Small intestine (tissue), 7 donors: ENCODE results near the gene ACTN4. TPM values are rescaled to one million over a fixed set of nuclear protein-coding genes. Genes with fewer than 3 reads are reported as not detected.

Source experiments
- DNase-seq, 2 donors: peaks; one replicate each; pipeline versions ENCODE4 v3.0.0 to v3.0.0-alpha.2; 2013
- FAIRE-seq: peaks from 2 replicates; lab custom pipeline; 2012; peaks lifted over from hg19 to GRCh38; lab: Jason Lieb, UNC
- H3K27ac ChIP-seq, 3 donors: one replicate each; pipeline ENCODE4 v1.5.1; 2013; ENCODE audit warnings: low read length in 2 of 3, mild to moderate bottlenecking in 2 of 3, control low read depth in 1 of 3, inconsistent platforms in 1 of 3, low read depth in 1 of 3, moderate library complexity in 1 of 3
- H3K27me3 ChIP-seq, 3 donors: one replicate each; pipeline ENCODE4 v1.6.1; 2013; ENCODE audit warnings: low read length in 3 of 3, inconsistent platforms in 1 of 3; ENCODE audit not compliant: control insufficient read depth in 3 of 3, insufficient read depth in 3 of 3
- H3K36me3 ChIP-seq, 3 donors: one replicate each; pipeline ENCODE4 v1.6.1; 2013; ENCODE audit warnings: low read length in 3 of 3, inconsistent platforms in 1 of 3, low read depth in 1 of 3, mild to moderate bottlenecking in 1 of 3, moderate library complexity in 1 of 3; ENCODE audit not compliant: control insufficient read depth in 3 of 3, insufficient read depth in 2 of 3
- H3K4me1 ChIP-seq, 3 donors: one replicate each; pipeline ENCODE4 v1.6.1; 2013; ENCODE audit warnings: low read length in 2 of 3, inconsistent platforms in 1 of 3, low read depth in 1 of 3, mild to moderate bottlenecking in 1 of 3, moderate library complexity in 1 of 3; ENCODE audit not compliant: control insufficient read depth in 3 of 3, insufficient read depth in 2 of 3
- H3K4me3 ChIP-seq, 3 donors: one replicate each; pipeline ENCODE4 v1.5.1; 2013; ENCODE audit warnings: low read length in 3 of 3, control low read depth in 1 of 3, inconsistent platforms in 1 of 3, low read depth in 1 of 3, mild to moderate bottlenecking in 1 of 3, moderate library complexity in 1 of 3
- H3K9me3 ChIP-seq, 2 donors: one replicate each; pipeline ENCODE4 v1.6.1; 2013; ENCODE audit warnings: low read depth in 1 of 2, low read length in 1 of 2; ENCODE audit not compliant: control insufficient read depth in 2 of 2, insufficient read depth in 1 of 2
- WGBS, 3 donors: extraction: QIAGEN DNeasy Blood & Tissue Kit; methylation state at CpG; one replicate each; pipeline ENCODE4 v1.1.7; 2013; 5-methylcytosine and 5-hydroxymethylcytosine counted together
- polyA plus RNA-seq, 4 donors: library from polyadenylated mRNA; stranded (reverse) in 3 of 4; unstranded in 1 of 4; fragments of 200-250 nt in 3 of 4; fragments of 120-200 nt in 1 of 4; gene quantifications; one replicate each; pipeline versions ENCODE4 v1.2.1 to v1.2.3, GENCODE V29; 2013
- donor health status: healthy with polysubstance abuse.
- donor health status: control.
- donor health status: control.
- donor health status: Bipolar disorder and iron deficiency.
- donor health status: healthy.

Gene ACTN4
- polyA plus RNA-seq, 4 donors: 188 to 790 (median 308) TPM

DNA sequence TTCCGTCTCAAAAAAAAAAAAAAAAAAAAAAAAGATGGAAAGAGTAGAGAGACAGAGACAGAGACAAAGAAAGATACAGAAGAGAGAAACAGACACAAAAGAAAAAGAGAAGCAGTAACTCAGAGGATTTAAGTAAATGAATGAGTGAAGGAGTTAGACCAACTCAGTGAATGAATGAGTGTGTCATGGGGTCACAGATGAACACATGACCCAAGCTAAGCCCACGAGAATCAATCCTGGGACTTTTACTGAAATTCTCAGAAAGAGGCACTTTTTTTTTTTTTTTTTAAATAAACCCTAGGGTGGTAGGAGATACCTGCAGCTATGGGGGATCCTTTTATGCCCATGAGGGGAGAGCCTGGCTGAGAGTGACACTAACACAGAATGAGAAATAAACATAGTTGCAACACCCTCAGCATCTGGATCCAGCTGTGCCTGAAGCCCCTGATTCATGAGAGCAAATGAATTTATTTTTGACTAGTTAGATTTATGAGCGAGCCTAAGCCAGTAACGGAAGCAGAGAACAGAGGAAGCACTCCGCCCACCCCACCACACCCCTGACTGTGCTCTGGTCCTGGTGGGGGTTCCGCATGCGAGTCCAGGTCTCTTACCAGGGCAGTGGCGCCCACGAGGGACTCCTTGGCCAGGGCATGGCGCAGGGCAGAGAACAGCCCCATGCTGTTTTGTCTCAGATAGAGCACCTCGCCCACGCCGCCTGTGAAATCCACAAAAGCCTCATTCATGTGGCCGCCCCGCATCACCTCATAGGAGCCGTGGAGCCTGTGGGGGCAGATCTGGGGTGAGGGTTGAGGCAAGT, 92.2 kb downstream of the ACTN4 start:
- no peaks in the 10 kb centered on the region for H3K9me3 ChIP-seq
- WGBS, 3 donors: 67 to 77% (median 77%) methylated on average over 16 of the region's 16 CpGs
- H3K4me3 ChIP-seq: no peak overlapping the region
- DNase-seq (no peak), FAIRE-seq (no peak)
- peaks cover 0 to 14% (median 2%) of the 10 kb centered on the region in 3 donors for H3K4me1 ChIP-seq
- no peak overlapping the region for H3K27ac ChIP-seq
- peaks cover 0 to 11% (median 0%) of the 10 kb centered on the region in 3 donors for H3K36me3 ChIP-seq
- no peaks in the 10 kb centered on the region for H3K27me3 ChIP-seq

GRCh38 chr19:38740257-38740592, 92.8 kb downstream of the ACTN4 start:
- Histone ChIP-seq H3K4me3 (no peak overlapping the region), H3K36me3 (peaks cover 0 to 10% (median 0%) of the 10 kb centered on the region in 3 donors), H3K4me1 (peaks cover 0 to 10% (median 2%) of the 10 kb centered on the region in 3 donors), H3K9me3 (no peaks in the 10 kb centered on the region), H3K27ac (no peak overlapping the region), H3K27me3 (no peaks in the 10 kb centered on the region)
- no peak for DNase-seq
- FAIRE-seq: no peak
- 84 to 86% (median 86%) methylated on average over 9 of the region's 9 CpGs for WGBS, 3 donors

DNA sequence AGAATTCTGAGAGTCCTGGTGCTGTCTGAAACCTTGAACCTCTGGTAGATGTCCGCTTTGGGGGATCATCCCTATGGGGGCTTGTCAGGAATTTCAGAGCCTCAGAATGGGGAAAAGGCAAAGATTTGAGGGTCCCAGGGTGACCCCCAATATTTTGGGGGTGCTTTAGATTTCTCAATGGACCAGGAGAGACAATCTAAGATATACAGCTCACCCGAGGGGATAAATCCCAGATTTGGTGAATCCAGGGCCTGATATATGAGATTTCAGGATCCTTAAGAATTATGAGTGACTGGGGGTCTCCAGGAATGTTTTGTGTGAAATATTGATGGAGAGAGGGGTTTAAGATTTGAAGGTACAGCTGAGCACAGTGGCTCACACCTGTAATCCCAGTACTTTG, 93.5 kb downstream of the ACTN4 start:
- whole genome bisulfite sequencing, 3 donors: 93 to 100% (median 95%) methylated on average over 2 of the region's 2 CpGs
- Histone ChIP-seq H3K27ac (no peak overlapping the region), H3K4me3 (no peak overlapping the region), H3K9me3 (no peaks in the 10 kb centered on the region), H3K36me3 (peaks cover 0 to 10% (median 0%) of the 10 kb centered on the region in 3 donors), H3K4me1 (peaks cover 0 to 8% (median 2%) of the 10 kb centered on the region in 3 donors), H3K27me3 (no peaks in the 10 kb centered on the region)
- FAIRE-seq (no peak), DNase-seq (no peak)

DNA sequence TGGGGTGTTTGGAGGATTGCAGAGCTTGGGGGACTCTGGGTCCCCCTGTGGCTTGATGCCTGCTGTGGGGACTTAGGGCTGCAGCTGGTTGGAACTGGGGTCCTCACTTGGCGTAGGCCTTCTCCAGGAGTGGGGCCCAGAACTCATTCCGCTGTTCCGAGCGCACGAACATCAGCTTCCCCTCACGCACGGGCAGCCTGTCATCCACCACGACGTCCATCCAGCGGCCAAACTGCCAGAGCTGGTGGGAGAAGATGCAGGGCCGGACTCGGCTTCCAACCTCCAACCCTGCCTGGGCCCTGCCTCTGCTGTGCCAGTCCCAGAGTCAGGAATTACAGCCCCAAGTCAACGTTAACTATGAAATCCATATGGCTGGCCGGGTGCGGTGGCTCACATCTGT, 94.2 kb downstream of the ACTN4 start:
- peaks cover 0 to 8% (median under 1%) of the 10 kb centered on the region in 3 donors for H3K4me1 ChIP-seq
- H3K27ac ChIP-seq: no peak overlapping the region
- no peaks in the 10 kb centered on the region for H3K27me3 ChIP-seq
- FAIRE-seq: no peak
- WGBS, 3 donors: 94 to 97% (median 95%) methylated on average over 15 of the region's 15 CpGs
- no peaks in the 10 kb centered on the region for H3K9me3 ChIP-seq
- H3K4me3 ChIP-seq: no peak overlapping the region
- H3K36me3 ChIP-seq: peaks cover 0 to 10% (median 0%) of the 10 kb centered on the region in 3 donors
- DNase-seq: no peak

- no peak for FAIRE-seq
- H3K27me3 ChIP-seq: no peaks in the 10 kb centered on the region
- DNase-seq: no peak
- H3K4me3 ChIP-seq: no peak overlapping the region
- WGBS, 3 donors: 92 to 95% (median 94%) methylated on average over 9 of the region's 9 CpGs
- peaks cover 0 to 5% (median 0%) of the 10 kb centered on the region in 3 donors for H3K4me1 ChIP-seq
- H3K9me3 ChIP-seq: no peaks in the 10 kb centered on the region
- peaks cover 0 to 8% (median 0%) of the 10 kb centered on the region in 3 donors for H3K36me3 ChIP-seq
- H3K27ac ChIP-seq: no peak overlapping the region
Observed at GRCh38 chr19:38742296-38742695, 94.8 kb downstream of the ACTN4 start.

- Histone ChIP-seq H3K4me1 (no peaks in the 10 kb centered on the region), H3K9me3 (no peaks in the 10 kb centered on the region), H3K4me3 (no peak overlapping the region), H3K36me3 (peaks cover 0 to 6% (median 0%) of the 10 kb centered on the region in 3 donors), H3K27me3 (no peaks in the 10 kb centered on the region), H3K27ac (no peak overlapping the region)
- DNase-seq (no peak), FAIRE-seq (no peak)
- 81 to 86% (median 81%) methylated on average over 6 of the region's 6 CpGs for WGBS, 3 donors
Observed at GRCh38 chr19:38742906-38743305, 95.5 kb downstream of the ACTN4 start.

- no peak for DNase-seq
- Histone ChIP-seq H3K36me3 (peaks cover 0 to 3% (median 0%) of the 10 kb centered on the region in 3 donors), H3K27me3 (no peaks in the 10 kb centered on the region), H3K4me3 (no peak overlapping the region), H3K27ac (no peak overlapping the region), H3K4me1 (no peaks in the 10 kb centered on the region), H3K9me3 (no peaks in the 10 kb centered on the region)
- WGBS, 3 donors: 79 to 82% (median 81%) methylated on average over 18 to 20 of the region's 20 CpGs
- no peak for FAIRE-seq
Observed at GRCh38 chr19:38743394-38744297, 96.2 kb downstream of the ACTN4 start.

DNA sequence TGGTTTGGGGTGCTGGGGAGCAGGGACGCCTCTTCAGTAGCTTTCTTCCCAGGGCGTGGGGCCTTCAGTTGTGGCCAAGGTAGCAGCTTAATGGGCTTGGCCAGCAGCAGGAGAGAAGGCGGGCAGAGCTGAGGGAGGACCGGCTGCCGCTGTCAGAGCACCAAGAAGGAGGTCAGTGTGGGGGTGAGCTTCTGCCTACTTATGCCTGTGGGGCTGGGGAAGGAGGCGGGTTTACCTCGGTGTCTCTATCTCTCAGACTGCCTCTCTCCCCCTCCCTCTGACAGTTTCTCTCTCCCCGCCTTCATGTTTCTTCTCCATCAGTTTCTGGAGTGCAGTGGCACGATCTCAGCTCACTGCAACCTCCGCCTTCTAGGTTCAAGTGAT, 96.8 kb downstream of the ACTN4 start, which contains the start of gene CAPN12:
Gene CAPN12, minus strand, starts transcription at position 177 of the 384 bp plus-strand sequence. CDS start 309 bp downstream, outside the sequence.
- Histone ChIP-seq H3K4me3 (no peak within 1 kb of the TSS), H3K36me3 (no peaks in the 10 kb centered on the region), H3K27me3 (no peaks in the 10 kb centered on the region), H3K9me3 (no peaks in the 10 kb centered on the region), H3K4me1 (no peaks in the 10 kb centered on the region), H3K27ac (no peak within 1 kb of the TSS)
- FAIRE-seq (no peak), DNase-seq (no peak)
- WGBS, 3 donors: 82 to 88% (median 84%) methylated on average over 7 to 10 of the region's 10 CpGs
